ENCODE measurements around the gene CCDC85C. TPM values are rescaled to one million over a fixed set of nuclear protein-coding genes. Genes with fewer than 3 reads are reported as not detected.
A peak's percentile ranks its signal among the peaks of the same experiment; 100 is the strongest.

The CCDC85C gene
- total and polyA plus RNA-seq, 7 donors = 1.8 to 21.0 (median 7.9) TPM

GRCh38 chr14:99593971-99594841, 9.8 kb downstream of the CCDC85C start:
- Histone ChIP-seq H3K36me3 (ENCODE audit: insufficient read depth in 1 of 2, low read depth in 1 of 2) (no peaks in the 10 kb centered on the region), H3K4me1 (peaks cover 38% of the 10 kb centered on the region), H3K27me3 (ENCODE audit: insufficient read depth in 3 of 3, low read length in 2 of 3) (no peaks in the 10 kb centered on the region), H3K27ac (peak overlapping the region; percentile 61), H3K9me3 (no peaks in the 10 kb centered on the region), H3K4me3 (no peak overlapping the region)
- 63 to 65% (median 63%) methylated on average over 9 of the region's 9 CpGs for WGBS, 3 donors
- no peak for TF ChIP-seq CTCF (IDR thresholded peaks at IDR 0.05)
- ATAC-seq (peak; percentile 47 to 78 (median 70)), DNase-seq (no peak)
- intact Hi-C loops (cut with DNase I) = no loop called here

GRCh38 chr14:99592933-99593753, 10.9 kb downstream of the CCDC85C start:
- peaks cover 34% of the 10 kb centered on the region for H3K4me1 ChIP-seq
- ATAC-seq = peak in 3 of 4 donors; percentile 18 to 30 (median 19)
- peak overlapping the region; percentile 32 for H3K27ac ChIP-seq

GRCh38 chr14:99592394-99592793, 11.6 kb downstream of the CCDC85C start:
- no peak for DNase-seq
- no peak overlapping the region for H3K4me3 ChIP-seq
- no peaks in the 10 kb centered on the region for H3K36me3 ChIP-seq (ENCODE audit: insufficient read depth in 1 of 2, low read depth in 1 of 2)
- intact Hi-C loops (cut with DNase I) = no loop called here
- TF ChIP-seq CTCF (IDR thresholded peaks at IDR 0.05) = no peak
- ATAC-seq = no peak
- peak overlapping the region; percentile 32 for H3K27ac ChIP-seq
- 63 to 78% (median 67%) methylated on average over 2 of the region's 2 CpGs for WGBS, 3 donors
- no peaks in the 10 kb centered on the region for H3K27me3 ChIP-seq (ENCODE audit: insufficient read depth in 3 of 3, low read length in 2 of 3)
- H3K4me1 ChIP-seq = peaks cover 34% of the 10 kb centered on the region
- H3K9me3 ChIP-seq = no peaks in the 10 kb centered on the region

More at GRCh38 chr14:99592933-99593753, 10.9 kb downstream of the CCDC85C start:
- 70 to 74% (median 73%) methylated on average over 36 of the region's 36 CpGs for WGBS, 3 donors
- intact Hi-C loops (cut with DNase I) = no loop called here
- no peak for DNase-seq
- Histone ChIP-seq H3K9me3 (no peaks in the 10 kb centered on the region), H3K36me3 (ENCODE audit: insufficient read depth in 1 of 2, low read depth in 1 of 2) (no peaks in the 10 kb centered on the region), H3K4me3 (peak overlapping the region; percentile 1), H3K27me3 (ENCODE audit: insufficient read depth in 3 of 3, low read length in 2 of 3) (no peaks in the 10 kb centered on the region)
- TF ChIP-seq CTCF (IDR thresholded peaks at IDR 0.05) = no peak

GRCh38 chr14:99590746-99591555, 13.1 kb downstream of the CCDC85C start:
- intact Hi-C loops (cut with DNase I) = no loop called here
- DNase-seq (no peak), ATAC-seq (peak; percentile 40 to 61 (median 56))
- Histone ChIP-seq H3K4me1 (peaks cover 26% of the 10 kb centered on the region), H3K27ac (no peak overlapping the region), H3K4me3 (no peak overlapping the region), H3K9me3 (no peaks in the 10 kb centered on the region), H3K36me3 (ENCODE audit: insufficient read depth in 1 of 2, low read depth in 1 of 2) (no peaks in the 10 kb centered on the region), H3K27me3 (ENCODE audit: insufficient read depth in 3 of 3, low read length in 2 of 3) (no peaks in the 10 kb centered on the region)
- TF ChIP-seq CTCF (IDR thresholded peaks at IDR 0.05) = no peak
- 46 to 59% (median 51%) methylated on average over 28 of the region's 28 CpGs for WGBS, 3 donors
